Measurements from ENCODE around the gene ABR.

The ABR gene

DNA sequence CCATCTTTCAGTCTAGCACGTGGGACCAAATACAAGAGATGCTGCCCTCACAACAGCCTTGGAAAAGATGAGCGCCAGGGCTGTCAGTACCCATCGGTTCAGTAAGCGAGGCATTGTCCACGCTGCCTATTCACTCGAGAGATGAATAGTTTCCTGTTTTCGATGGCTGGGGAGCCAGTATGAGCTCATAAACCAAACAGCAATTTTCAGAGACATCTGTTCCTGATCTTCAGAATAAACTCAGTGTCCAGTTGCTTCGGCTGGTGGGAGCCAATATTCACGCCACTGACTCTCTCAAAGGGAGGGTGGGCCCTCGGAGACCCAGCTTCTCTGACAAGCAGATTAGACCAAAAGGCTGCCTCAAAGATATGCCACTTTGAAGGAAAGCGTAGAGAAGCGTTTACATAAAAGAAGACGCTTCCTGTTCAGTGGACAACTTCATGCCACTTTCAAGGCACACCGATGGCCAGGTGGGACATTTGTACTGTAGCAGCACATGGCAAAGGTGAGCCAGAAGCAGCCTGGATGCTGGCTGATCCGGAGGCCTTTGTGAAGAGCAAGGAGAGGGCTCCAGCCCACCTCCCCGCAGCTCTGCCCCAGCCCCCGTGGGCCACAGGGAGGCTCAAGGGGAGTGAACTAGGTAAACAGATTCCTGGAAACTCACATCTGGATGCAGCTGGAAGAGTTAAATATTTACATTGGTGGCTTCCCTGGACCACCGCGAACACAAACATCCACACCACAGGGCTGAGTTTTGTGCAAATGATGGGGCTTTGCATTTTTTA, 176.8 kb downstream of the ABR start:
- TF ChIP-seq, protein P1, sequence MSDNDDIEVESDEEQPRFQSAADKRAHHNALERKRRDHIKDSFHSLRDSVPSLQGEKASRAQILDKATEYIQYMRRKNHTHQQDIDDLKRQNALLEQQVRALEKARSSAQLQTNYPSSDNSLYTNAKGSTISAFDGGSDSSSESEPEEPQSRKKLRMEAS (IDR thresholded peaks at IDR 0.05; ENCODE audit: low read depth, low read length) = no peak
- TF ChIP-seq POLR2A (IDR thresholded peaks at IDR 0.05; ENCODE audit: extremely low read depth, insufficient read length) (no peak), MYC (IDR thresholded peaks at IDR 0.05; ENCODE audit: low read depth, low read length) (no peak)
- TF ChIP-seq, protein P2, sequence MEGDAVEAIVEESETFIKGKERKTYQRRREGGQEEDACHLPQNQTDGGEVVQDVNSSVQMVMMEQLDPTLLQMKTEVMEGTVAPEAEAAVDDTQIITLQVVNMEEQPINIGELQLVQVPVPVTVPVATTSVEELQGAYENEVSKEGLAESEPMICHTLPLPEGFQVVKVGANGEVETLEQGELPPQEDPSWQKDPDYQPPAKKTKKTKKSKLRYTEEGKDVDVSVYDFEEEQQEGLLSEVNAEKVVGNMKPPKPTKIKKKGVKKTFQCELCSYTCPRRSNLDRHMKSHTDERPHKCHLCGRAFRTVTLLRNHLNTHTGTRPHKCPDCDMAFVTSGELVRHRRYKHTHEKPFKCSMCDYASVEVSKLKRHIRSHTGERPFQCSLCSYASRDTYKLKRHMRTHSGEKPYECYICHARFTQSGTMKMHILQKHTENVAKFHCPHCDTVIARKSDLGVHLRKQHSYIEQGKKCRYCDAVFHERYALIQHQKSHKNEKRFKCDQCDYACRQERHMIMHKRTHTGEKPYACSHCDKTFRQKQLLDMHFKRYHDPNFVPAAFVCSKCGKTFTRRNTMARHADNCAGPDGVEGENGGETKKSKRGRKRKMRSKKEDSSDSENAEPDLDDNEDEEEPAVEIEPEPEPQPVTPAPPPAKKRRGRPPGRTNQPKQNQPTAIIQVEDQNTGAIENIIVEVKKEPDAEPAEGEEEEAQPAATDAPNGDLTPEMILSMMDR (IDR thresholded peaks at IDR 0.05; ENCODE audit: low read depth, low read length) = no peak

DNA sequence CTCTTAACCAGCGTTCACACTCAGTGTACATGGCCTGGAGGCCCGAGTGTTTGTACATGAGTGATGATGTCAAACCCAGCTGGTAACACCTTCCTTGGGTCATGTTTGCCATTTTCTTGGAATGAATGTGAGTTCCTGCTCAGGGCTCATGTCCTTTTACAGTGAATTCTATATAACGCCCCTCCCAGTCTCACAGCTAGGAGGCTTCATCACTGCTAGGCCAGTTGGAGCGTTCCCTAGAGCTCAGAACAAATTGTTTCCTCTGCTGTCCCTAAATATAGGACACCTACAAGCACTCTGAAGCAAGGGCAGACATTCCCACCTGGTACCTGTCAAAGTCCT, 177.4 kb downstream of the ABR start:
- TF ChIP-seq, protein P2 (IDR thresholded peaks at IDR 0.05; ENCODE audit: low read depth, low read length) = no peak
- no peak for TF ChIP-seq POLR2A (IDR thresholded peaks at IDR 0.05; ENCODE audit: extremely low read depth, insufficient read length)
- no peak for TF ChIP-seq MYC (IDR thresholded peaks at IDR 0.05; ENCODE audit: low read depth, low read length)
- TF ChIP-seq, protein P1 (IDR thresholded peaks at IDR 0.05; ENCODE audit: low read depth, low read length) = no peak
- no peak overlapping the region for H3K4me3 ChIP-seq (ENCODE audit: low read depth, low read length)
- no peak for DNase-seq (ENCODE audit: low read depth)

More for the DNA sequence above, 176.8 kb downstream of the ABR start:
- no peak overlapping the region for H3K4me3 ChIP-seq (ENCODE audit: low read depth, low read length)
- DNase-seq (ENCODE audit: low read depth) = no peak

DNA sequence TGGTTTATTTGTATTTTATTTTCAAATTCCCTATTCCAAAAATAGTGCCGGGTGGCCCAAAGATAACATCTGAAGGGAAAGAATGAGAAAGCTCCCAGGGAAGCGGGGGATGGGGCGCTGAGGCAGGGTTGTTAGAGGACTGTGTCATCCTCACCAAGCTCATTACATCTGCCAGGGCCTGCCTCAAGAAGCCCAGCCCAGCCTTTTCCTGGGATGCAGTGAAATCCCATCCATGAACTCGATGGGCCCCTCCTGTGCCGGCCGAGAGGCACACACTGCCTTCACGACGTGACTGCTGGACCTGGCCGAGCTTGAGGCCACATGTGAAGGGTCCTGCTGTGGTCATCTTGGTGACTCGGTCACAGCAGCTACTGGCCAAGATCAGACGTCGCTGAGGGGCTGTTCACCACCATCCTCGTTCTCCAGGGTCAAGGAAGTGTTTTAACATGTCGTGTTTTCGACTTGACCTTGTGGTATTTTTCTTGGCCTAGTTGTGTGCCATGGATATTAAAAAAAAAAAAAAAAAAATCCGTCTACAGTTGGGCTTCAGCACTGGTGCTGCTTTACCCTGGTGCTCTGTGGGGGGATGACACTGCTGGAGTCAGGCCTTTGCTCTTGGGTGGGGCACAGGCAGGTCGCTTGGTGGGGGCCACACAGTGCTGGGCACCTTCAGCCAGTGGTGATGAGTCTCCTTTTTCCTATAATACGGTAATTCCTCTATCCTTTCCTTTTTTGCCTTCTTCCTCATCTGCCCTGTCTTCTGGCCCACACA, 178.0 kb downstream of the ABR start:
- no peak for TF ChIP-seq POLR2A (IDR thresholded peaks at IDR 0.05; ENCODE audit: extremely low read depth, insufficient read length)
- no peak for TF ChIP-seq MYC (IDR thresholded peaks at IDR 0.05; ENCODE audit: low read depth, low read length)
- TF ChIP-seq, protein P2 (IDR thresholded peaks at IDR 0.05; ENCODE audit: low read depth, low read length) = no peak
- TF ChIP-seq, protein P1 (IDR thresholded peaks at IDR 0.05; ENCODE audit: low read depth, low read length) = no peak
- H3K4me3 ChIP-seq (ENCODE audit: low read depth, low read length) = no peak overlapping the region
- DNase-seq (ENCODE audit: low read depth) = no peak

DNA sequence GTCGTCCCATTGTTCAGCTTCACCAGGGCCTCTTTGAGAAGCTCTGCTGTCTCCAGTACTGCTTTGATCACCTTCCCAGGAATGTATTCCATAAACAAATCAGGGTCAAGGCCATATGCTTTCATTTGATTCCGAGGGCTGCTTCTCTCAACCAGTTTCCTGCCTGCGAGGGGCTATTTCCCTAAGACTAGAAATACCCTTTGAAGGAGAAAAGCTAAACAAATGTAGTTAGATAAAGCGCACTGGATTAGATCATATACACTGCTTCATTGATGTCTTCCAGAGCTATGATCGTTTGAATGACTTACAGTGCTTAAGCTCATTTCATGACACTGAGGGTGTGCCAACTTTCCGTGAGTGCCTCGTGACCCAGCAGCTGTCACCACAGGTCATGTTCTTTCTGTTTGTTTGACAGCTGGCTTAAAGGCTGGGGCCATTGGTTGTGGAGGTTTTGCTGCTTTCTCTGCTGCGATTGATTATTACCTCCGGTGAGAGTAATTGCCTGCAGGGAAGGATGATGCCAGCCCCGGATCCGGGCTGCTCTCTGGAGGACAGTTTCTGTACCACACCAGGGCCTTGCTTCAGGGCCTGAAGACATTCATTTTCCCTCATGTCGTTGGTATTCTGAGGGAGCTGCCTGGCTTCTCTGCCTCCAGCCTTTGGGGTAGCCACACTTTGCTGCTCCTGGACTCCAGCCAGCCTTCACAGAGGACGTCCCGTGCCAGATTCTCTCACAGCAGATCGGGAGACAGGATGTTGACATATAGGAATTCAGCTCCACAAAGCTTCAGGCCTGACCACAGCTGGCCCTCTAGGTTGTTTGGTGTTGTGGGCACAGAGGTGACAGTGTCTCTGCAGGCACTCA, 179.0 kb downstream of the ABR start:
- no peak overlapping the region for H3K4me3 ChIP-seq (ENCODE audit: low read depth, low read length)
- TF ChIP-seq POLR2A (IDR thresholded peaks at IDR 0.05; ENCODE audit: extremely low read depth, insufficient read length) = no peak
- TF ChIP-seq, protein P1 (IDR thresholded peaks at IDR 0.05; ENCODE audit: low read depth, low read length) = no peak
- no peak for DNase-seq (ENCODE audit: low read depth)

DNA sequence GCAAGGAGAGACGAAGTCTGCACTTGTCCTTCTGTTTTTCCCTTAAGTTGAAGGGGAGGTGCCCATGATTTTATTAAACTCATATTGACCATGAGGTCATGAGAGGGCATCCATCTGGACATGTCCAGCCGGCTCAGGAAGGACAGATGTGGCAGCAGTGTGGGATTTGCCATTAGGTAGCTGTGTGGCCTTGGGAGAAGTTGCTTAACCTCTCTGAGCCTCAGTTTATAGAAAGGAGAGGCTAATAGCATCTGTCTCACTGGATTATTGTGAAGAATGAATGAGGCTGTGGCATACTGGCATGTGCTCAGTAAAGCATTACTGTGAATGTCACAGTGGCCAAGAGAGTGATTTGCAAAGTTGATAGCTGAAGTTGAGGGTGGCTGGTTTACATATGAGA, 181.7 kb downstream of the ABR start:
- H3K4me3 ChIP-seq (ENCODE audit: low read depth, low read length) = peak overlapping the region; percentile 89
- TF ChIP-seq, protein P1 (IDR thresholded peaks at IDR 0.05; ENCODE audit: low read depth, low read length) = no peak
- TF ChIP-seq MYC (IDR thresholded peaks at IDR 0.05; ENCODE audit: low read depth, low read length) (no peak), POLR2A (IDR thresholded peaks at IDR 0.05; ENCODE audit: extremely low read depth, insufficient read length) (no peak)
- TF ChIP-seq, protein P2 (IDR thresholded peaks at IDR 0.05; ENCODE audit: low read depth, low read length) = no peak

More for the DNA sequence above, 181.7 kb downstream of the ABR start:
- DNase-seq (ENCODE audit: low read depth) = no peak

Data from NB4 (cell line).